Measurements from ENCODE around the gene SAXO1.
"Not testable (repeated sequence)": the region's sequence is repeated elsewhere in the genome, so short reads cannot be mapped to it uniquely, and the experiment has no call there.

Gene SAXO1

DNA sequence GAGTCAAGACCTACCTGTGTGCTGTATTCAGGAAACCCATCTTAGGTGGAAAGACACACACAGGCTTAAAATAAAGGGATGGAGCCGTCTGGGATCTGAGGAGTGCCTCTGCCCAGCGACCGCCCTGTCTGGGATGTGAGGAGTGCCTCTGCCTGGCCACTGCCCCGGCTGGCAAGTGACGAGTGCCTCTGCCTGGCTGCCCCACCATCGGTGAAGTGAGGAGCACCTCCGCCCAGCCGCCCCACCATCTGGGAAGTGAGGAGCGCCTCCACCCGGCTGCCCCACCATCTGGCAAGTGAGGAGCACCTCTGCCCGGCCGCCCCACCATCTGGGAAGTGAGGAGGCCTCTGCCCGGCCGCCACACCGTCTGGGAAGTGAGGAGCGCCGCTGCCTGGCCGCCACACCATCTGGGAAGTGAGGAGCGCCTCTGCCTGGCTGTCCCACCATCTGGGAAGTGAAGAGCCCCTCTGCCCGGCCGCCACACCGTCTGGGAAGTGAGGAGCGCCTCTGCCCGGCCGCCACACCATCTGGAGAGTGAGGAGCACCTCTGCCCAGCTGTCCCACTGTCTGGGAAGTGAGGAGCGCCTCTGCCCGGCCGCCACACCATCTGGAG lies 33.7 kb downstream of the SAXO1 start:
- Histone ChIP-seq H3K79me2 (ENCODE audit: control insufficient read depth, insufficient read depth, low read length, unreplicated experiment) (no peaks in the 10 kb centered on the region), H3K27me3 (ENCODE audit: insufficient read depth, low read length) (0 out of 2 replicates have a peak, but pooled peaks cover 3% of the 10 kb centered on the region), H3K4me1 (ENCODE audit: control insufficient read depth, insufficient read depth, low read length, unreplicated experiment) (no peaks in the 10 kb centered on the region), H2AFZ (ENCODE audit: low read length, unreplicated experiment) (no peak overlapping the region), H3K27ac (ENCODE audit: low read depth, low read length) (no peak overlapping the region), H3K36me3 (ENCODE audit: insufficient read depth, low read length) (no peaks in the 10 kb centered on the region), H3K4me3 (ENCODE audit: low read depth, low read length) (no peak overlapping the region)

- H3K79me2 ChIP-seq (ENCODE audit: control insufficient read depth, insufficient read depth, low read length, unreplicated experiment), result no peaks in the 10 kb centered on the region
- H3K36me3 ChIP-seq (ENCODE audit: insufficient read depth, low read length), result no peaks in the 10 kb centered on the region
- no peak overlapping the region for H3K27ac ChIP-seq (ENCODE audit: low read depth, low read length)
- no peak overlapping the region for H2AFZ ChIP-seq (ENCODE audit: low read length, unreplicated experiment)
- H3K4me3 ChIP-seq (ENCODE audit: low read depth, low read length), result no peak overlapping the region
- no peaks in the 10 kb centered on the region for H3K4me1 ChIP-seq (ENCODE audit: control insufficient read depth, insufficient read depth, low read length, unreplicated experiment)
- 0 out of 2 replicates have a peak, but pooled peaks cover 3% of the 10 kb centered on the region for H3K27me3 ChIP-seq (ENCODE audit: insufficient read depth, low read length)
Measured at GRCh38 chr9:18997151-18997550, 35.9 kb downstream of the SAXO1 start.

DNA sequence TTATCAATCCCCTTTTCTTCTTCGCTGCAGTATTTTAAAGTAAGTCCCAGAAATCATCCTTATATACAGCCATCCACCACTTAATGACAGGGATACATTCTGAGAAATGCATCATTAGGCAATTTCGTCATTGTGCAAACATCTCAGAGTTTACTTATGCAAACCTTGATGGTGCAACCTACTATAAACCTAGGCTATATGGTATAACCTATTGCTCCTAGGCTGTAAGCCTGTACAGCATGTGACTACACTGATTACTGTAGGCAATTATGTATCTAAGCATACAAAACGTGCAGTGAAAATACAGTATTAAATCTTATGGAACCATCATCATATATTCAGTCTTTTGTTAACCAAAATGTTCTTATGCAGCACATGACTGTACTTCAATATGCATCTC lies 36.8 kb downstream of the SAXO1 start:
- Histone ChIP-seq H3K36me3 (ENCODE audit: insufficient read depth, low read length) (no peaks in the 10 kb centered on the region), H3K27me3 (ENCODE audit: insufficient read depth, low read length) (0 out of 2 replicates have a peak, but pooled peaks cover 3% of the 10 kb centered on the region), H3K4me1 (ENCODE audit: control insufficient read depth, insufficient read depth, low read length, unreplicated experiment) (no peaks in the 10 kb centered on the region), H2AFZ (ENCODE audit: low read length, unreplicated experiment) (no peak overlapping the region), H3K4me3 (ENCODE audit: low read depth, low read length) (no peak overlapping the region), H3K79me2 (ENCODE audit: control insufficient read depth, insufficient read depth, low read length, unreplicated experiment) (no peaks in the 10 kb centered on the region), H3K27ac (ENCODE audit: low read depth, low read length) (no peak overlapping the region)

- Histone ChIP-seq H3K27ac (ENCODE audit: low read depth, low read length) (no peak overlapping the region), H3K36me3 (ENCODE audit: insufficient read depth, low read length) (no peaks in the 10 kb centered on the region), H2AFZ (ENCODE audit: low read length, unreplicated experiment) (no peak overlapping the region)
Measured at GRCh38 chr9:18994263-18994916, 38.6 kb downstream of the SAXO1 start.

DNA sequence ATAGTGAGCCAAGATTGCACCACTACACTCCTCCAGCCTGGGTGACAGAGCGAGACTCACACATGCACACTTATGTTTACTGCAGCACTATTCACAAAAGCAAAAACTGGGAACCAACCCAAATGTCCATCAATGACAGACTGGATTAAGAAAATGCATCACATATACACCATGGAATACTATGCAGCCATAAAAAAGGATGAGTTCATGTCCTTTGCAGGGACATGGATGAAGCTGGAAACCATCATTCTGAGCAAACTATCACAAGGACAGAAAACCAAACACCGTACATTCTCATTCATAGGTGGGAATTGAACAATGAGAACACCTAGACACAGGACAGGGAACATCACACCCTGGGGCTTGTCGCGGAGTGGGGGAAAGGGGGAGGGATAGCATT lies 41.8 kb downstream of the SAXO1 start:
- H3K4me1 ChIP-seq (ENCODE audit: control insufficient read depth, insufficient read depth, low read length, unreplicated experiment); H3K4me3 ChIP-seq (ENCODE audit: low read depth, low read length); H3K79me2 ChIP-seq (ENCODE audit: control insufficient read depth, insufficient read depth, low read length, unreplicated experiment); H3K36me3 ChIP-seq (ENCODE audit: insufficient read depth, low read length); H3K27ac ChIP-seq (ENCODE audit: low read depth, low read length); H3K27me3 ChIP-seq (ENCODE audit: insufficient read depth, low read length); H2AFZ ChIP-seq (ENCODE audit: low read length, unreplicated experiment): not testable (repeated sequence)

More at GRCh38 chr9:18994263-18994916, 38.6 kb downstream of the SAXO1 start:
- Histone ChIP-seq H3K79me2 (ENCODE audit: control insufficient read depth, insufficient read depth, low read length, unreplicated experiment) (no peaks in the 10 kb centered on the region), H3K4me1 (ENCODE audit: control insufficient read depth, insufficient read depth, low read length, unreplicated experiment) (no peaks in the 10 kb centered on the region), H3K4me3 (ENCODE audit: low read depth, low read length) (no peak overlapping the region), H3K27me3 (ENCODE audit: insufficient read depth, low read length) (0 out of 2 replicates have a peak, but pooled peaks cover 3% of the 10 kb centered on the region)

DNA sequence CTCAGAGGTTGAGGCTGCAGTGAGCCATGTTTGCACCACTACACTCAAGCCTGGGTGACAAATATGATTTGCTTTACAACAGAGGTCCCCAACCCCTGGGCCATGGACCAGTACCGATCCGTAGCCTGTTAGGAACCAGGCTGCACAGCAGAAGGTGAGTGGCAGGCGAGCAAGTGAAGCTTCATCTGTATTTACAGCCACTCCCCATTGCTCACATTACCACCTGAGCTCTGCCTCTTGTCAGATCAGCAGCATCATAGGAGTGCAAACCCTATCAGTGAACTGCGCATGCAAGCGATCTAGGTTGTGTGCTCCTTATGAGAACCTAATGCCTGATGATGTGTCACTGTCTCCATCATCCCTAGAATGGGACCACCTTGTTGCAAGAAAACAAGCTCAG lies 42.5 kb downstream of the SAXO1 start:
- Histone ChIP-seq H3K27me3 (ENCODE audit: insufficient read depth, low read length) (0 out of 2 replicates have a peak, but pooled peaks cover 3% of the 10 kb centered on the region), H3K4me3 (ENCODE audit: low read depth, low read length) (no peak overlapping the region), H3K36me3 (ENCODE audit: insufficient read depth, low read length) (no peaks in the 10 kb centered on the region), H2AFZ (ENCODE audit: low read length, unreplicated experiment) (no peak overlapping the region), H3K4me1 (ENCODE audit: control insufficient read depth, insufficient read depth, low read length, unreplicated experiment) (no peaks in the 10 kb centered on the region), H3K79me2 (ENCODE audit: control insufficient read depth, insufficient read depth, low read length, unreplicated experiment) (no peaks in the 10 kb centered on the region), H3K27ac (ENCODE audit: low read depth, low read length) (no peak overlapping the region)

GRCh38 chr9:18989865-18990264 lies 43.1 kb downstream of the SAXO1 start:
- no peaks in the 10 kb centered on the region for H3K36me3 ChIP-seq (ENCODE audit: insufficient read depth, low read length)
- no peaks in the 10 kb centered on the region for H3K4me1 ChIP-seq (ENCODE audit: control insufficient read depth, insufficient read depth, low read length, unreplicated experiment)
- no peak overlapping the region for H2AFZ ChIP-seq (ENCODE audit: low read length, unreplicated experiment)
- no peaks in the 10 kb centered on the region for H3K27me3 ChIP-seq (ENCODE audit: insufficient read depth, low read length)
- H3K27ac ChIP-seq (ENCODE audit: low read depth, low read length), result no peak overlapping the region
- H3K4me3 ChIP-seq (ENCODE audit: low read depth, low read length), result no peak overlapping the region
- no peaks in the 10 kb centered on the region for H3K79me2 ChIP-seq (ENCODE audit: control insufficient read depth, insufficient read depth, low read length, unreplicated experiment)

DNA sequence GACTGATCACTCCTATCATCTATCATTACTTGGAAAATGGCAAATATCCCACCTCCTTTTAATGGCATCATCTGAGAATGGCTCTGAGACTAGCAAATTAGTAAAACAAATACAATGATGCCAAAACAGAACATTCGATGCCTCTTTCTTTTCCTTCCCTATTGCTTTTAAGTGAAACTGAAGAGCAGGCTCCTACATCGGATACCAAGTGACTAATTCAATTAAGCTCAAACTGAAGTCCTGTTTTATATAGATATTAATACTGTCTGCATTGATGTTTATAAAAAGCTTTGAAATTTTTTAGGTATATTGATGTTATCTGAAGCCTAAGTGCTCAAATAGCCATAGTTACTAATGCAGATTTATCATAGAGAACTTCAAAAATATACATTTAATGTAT lies 43.9 kb downstream of the SAXO1 start:
- Histone ChIP-seq H3K79me2 (ENCODE audit: control insufficient read depth, insufficient read depth, low read length, unreplicated experiment) (no peaks in the 10 kb centered on the region), H3K4me3 (ENCODE audit: low read depth, low read length) (no peak overlapping the region), H3K36me3 (ENCODE audit: insufficient read depth, low read length) (no peaks in the 10 kb centered on the region), H3K27ac (ENCODE audit: low read depth, low read length) (no peak overlapping the region), H3K27me3 (ENCODE audit: insufficient read depth, low read length) (no peaks in the 10 kb centered on the region), H3K4me1 (ENCODE audit: control insufficient read depth, insufficient read depth, low read length, unreplicated experiment) (no peaks in the 10 kb centered on the region), H2AFZ (ENCODE audit: low read length, unreplicated experiment) (no peak overlapping the region)

DNA sequence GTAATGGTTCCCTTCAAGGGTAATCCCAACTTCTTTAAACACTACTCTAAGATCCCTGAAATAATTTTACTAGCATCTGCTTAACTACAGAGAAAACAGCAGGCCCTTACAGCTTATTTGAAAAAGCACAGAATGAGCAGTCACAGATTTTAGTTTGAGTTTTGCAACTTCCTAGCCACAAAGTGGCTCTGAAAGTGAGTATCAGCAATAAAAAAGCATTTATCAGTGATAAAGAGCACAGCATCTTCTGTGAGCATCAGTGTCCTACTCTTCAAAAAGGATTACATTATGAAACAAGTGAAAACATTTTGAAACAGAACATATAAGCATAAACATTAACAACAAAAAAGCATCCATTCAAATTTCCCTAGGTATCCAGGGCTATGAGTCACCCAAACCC lies 45.0 kb downstream of the SAXO1 start:
- H3K36me3 ChIP-seq (ENCODE audit: insufficient read depth, low read length), result no peaks in the 10 kb centered on the region
- H2AFZ ChIP-seq (ENCODE audit: low read length, unreplicated experiment), result no peak overlapping the region
- H3K27ac ChIP-seq (ENCODE audit: low read depth, low read length), result no peak overlapping the region
- no peaks in the 10 kb centered on the region for H3K27me3 ChIP-seq (ENCODE audit: insufficient read depth, low read length)
- H3K79me2 ChIP-seq (ENCODE audit: control insufficient read depth, insufficient read depth, low read length, unreplicated experiment), result no peaks in the 10 kb centered on the region
- no peaks in the 10 kb centered on the region for H3K4me1 ChIP-seq (ENCODE audit: control insufficient read depth, insufficient read depth, low read length, unreplicated experiment)
- H3K4me3 ChIP-seq (ENCODE audit: low read depth, low read length), result no peak overlapping the region

GRCh38 chr9:18985996-18986395 lies 47.0 kb downstream of the SAXO1 start:
- Histone ChIP-seq H3K27me3 (ENCODE audit: insufficient read depth, low read length) (no peaks in the 10 kb centered on the region), H2AFZ (ENCODE audit: low read length, unreplicated experiment) (no peak overlapping the region), H3K4me1 (ENCODE audit: control insufficient read depth, insufficient read depth, low read length, unreplicated experiment) (no peaks in the 10 kb centered on the region), H3K36me3 (ENCODE audit: insufficient read depth, low read length) (no peaks in the 10 kb centered on the region), H3K79me2 (ENCODE audit: control insufficient read depth, insufficient read depth, low read length, unreplicated experiment) (no peaks in the 10 kb centered on the region), H3K27ac (ENCODE audit: low read depth, low read length) (no peak overlapping the region), H3K4me3 (ENCODE audit: low read depth, low read length) (no peak overlapping the region)

DNA sequence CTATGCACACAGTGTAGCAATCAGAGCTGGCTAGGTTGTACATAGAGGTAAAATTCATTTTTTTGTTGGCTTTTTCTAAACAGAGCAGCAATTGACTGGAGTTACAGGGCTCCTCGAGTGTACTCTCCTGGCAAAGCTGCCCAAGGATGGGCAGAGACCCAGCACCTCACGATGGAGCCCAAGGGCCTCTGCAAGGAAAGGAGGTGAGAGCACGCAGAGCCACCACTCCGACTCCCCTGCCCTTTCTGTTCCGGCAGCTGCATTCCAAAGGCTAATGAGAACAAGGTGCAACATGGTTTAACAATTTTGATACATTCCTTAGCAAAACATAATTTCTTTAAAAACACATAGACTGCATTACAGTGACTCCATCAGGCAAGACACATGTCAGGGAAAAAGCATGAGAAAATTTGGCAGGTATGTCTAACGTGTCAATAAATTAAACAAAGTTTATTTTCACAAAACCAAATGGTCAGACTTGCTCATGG lies 47.5 kb downstream of the SAXO1 start:
- H3K27ac ChIP-seq (ENCODE audit: low read depth, low read length), result no peak overlapping the region
- no peak overlapping the region for H3K4me3 ChIP-seq (ENCODE audit: low read depth, low read length)
- H2AFZ ChIP-seq (ENCODE audit: low read length, unreplicated experiment), result no peak overlapping the region

More for the DNA sequence above, 47.5 kb downstream of the SAXO1 start:
- H3K4me1 ChIP-seq (ENCODE audit: control insufficient read depth, insufficient read depth, low read length, unreplicated experiment), result no peaks in the 10 kb centered on the region
- no peaks in the 10 kb centered on the region for H3K36me3 ChIP-seq (ENCODE audit: insufficient read depth, low read length)
- H3K27me3 ChIP-seq (ENCODE audit: insufficient read depth, low read length), result no peaks in the 10 kb centered on the region
- H3K79me2 ChIP-seq (ENCODE audit: control insufficient read depth, insufficient read depth, low read length, unreplicated experiment), result no peaks in the 10 kb centered on the region
